ENCODE results near the gene GJC2.
"Not testable (repeated sequence)": the region's sequence is repeated elsewhere in the genome, so short reads cannot be mapped to it uniquely, and the experiment has no call there.

The GJC2 gene

DNA sequence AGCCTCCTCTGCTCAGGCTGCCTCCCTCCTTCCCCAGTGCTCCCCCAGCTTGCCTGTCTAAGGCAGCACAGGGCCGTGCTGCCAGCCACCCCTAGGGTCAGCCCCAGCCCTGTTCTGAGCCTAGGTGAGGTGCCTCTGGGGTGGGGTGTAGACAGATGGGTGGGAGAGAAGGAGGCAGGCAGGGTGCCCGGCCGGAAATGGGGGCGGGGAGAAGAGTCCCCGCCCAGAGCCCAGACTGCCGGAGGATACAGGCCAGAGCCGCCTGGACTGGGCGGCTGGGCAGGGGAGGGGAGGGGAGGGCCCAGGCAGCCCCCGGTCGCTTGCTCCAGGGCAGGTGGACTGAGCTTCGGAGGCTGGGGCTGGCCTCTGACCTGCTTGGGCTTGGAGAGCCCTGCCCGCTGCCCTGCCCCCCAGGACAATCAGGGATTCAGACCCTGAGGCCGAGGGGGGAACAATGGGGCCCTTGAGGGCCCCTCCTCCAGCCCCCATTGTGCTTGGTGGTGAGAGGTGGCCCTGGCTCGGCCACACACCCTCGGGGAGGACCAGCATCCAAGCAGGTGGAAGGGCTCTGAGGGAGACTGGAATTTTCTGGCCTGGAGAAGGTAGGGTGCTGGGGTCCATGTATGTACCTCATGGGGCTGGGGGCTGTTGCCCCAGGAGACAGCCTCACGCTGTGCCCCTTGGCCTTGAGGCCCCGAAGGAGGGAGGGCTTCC is at the start of gene GJC2:
GJC2 (plus strand) TSS at position 525 of the 714 bp plus-strand sequence. CDS start 7,829 bp downstream, outside the sequence.
- no peak for DNase-seq (ENCODE audit: low read depth in 3 of 3)

GRCh38 chr1:228100822-228101613 is 48.7 kb upstream of the GJC2 start:
- DNase-seq (ENCODE audit: low read depth in 3 of 3): no peak

- DNase-seq (ENCODE audit: low read depth in 3 of 3): no peak
These were observed 48.1 kb upstream of the GJC2 start for GRCh38 chr1:228101614-228101993.

- no peak for DNase-seq (ENCODE audit: low read depth in 3 of 3)
These were observed 47.5 kb upstream of the GJC2 start for GRCh38 chr1:228101994-228102790.

DNA sequence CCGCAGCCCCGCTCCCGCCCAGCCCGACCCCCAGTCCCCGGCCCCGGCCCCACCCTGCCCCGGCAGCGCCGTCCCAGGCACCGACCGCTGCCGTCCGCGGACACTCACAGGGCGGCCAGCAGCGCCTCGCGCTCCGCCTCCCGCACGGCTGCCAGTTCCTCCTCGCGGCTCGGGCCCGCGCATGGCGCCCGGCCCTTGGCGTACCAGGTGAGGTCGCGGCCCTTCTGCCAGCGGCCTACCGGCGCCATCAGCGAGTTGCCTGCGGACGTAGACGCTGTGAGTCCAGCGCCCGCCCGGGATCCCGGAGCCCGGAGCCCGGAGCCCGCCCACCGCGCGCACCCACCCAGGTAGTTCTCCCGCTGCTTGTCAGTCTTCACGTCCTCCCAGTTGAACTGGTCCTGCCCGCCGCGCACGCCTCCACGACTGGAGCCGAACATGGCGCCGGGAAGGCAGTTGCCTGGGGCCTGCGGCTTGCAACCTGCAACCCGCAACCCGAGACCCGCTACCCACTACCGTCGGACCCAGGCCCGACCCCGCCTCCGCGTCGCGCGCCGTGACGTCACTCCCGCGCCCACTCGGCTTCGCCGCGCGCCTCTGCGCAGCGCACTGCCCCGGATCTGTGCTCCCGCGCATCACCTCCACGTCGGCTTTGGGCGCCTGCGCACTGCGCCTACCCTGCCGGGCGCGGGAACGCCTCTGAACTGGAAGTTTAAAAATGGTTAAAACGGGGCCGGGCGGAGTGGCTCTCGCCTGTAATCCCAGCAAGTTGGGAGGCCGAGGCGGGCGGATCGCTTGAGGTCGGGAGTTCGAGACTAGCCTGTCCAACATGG is 46.7 kb upstream of the GJC2 start, which contains the start of gene C1orf35:
C1orf35 (minus strand) TSS at position 535 of the 830 bp plus-strand sequence; CDS start at position 437, 98 bp downstream.
- DNase-seq (ENCODE audit: low read depth in 3 of 3): peak; percentile 90 to 92 (median 91)

DNA sequence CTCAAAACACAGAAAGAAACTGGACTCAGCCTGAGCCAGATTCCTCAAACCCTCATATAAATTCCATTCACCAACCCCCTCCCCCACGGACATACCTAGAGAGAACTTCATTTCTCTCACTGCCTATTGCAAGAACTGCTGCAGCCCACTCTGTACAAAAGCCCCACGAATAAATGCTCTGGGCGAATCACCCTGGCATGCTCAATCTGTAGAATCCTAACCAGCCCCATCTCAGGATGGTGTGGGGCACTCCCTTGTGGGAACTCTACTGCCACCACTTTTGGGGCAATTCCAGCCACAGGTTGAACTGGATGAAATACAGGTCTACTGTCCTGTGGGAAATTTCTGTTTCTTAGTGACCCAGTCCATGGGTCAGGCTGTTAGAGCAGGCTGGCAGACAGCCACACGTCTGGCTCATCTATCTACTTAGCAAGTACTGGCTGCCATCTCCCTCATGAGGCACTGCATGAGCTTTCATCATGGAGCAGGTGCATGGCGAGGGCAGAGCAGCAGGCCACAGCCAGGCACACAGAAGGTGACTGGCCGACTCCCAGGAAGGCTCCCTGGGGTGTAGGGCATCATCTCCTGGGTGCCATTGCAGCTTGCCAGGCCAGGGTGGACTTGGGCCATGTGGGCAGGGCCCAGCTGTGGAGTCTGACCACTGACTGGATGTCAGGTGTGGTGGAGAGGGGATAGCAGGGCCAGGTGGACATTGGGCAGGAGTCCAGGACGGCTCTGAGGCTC is 45.0 kb upstream of the GJC2 start:
- DNase-seq (ENCODE audit: low read depth in 3 of 3): no peak

DNA sequence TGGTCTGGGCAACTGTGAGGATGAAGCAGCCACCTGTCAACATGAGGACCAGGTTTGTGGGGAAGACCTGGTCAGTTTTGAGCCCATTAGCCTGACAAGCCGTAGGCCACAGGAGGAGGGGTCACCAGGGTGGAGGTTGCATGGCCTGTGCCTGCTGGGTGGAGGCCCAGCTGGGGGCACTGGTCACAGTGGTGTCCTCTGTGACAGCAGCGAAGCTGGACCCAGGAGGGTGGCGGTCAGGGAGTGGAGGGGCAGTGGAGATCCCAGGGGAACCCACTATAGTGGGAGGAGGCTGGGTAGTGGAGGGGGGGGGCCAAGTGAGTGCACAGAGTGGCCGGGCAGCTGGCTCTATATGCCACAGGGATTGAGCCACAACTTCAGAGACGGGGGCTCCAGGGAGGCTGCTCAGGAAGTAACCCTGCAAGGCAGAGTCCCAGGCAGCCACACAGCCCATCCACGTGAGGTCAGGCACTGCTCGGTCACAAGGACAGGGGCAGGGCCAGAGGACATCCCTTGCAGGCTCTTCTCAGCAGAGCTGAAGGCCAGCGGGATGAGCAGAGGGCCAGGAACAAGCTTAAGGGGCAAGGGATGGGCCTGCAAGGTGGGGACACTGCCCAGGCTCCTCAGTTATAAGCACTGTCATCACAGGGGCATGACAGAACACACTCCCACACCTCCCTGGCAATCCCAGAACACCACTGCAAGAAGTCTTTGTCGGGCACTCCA is 44.3 kb upstream of the GJC2 start:
- no peak for DNase-seq (ENCODE audit: low read depth in 3 of 3)

GRCh38 chr1:228105996-228106799 is 43.5 kb upstream of the GJC2 start:
- no peak for DNase-seq (ENCODE audit: low read depth in 3 of 3)

DNA sequence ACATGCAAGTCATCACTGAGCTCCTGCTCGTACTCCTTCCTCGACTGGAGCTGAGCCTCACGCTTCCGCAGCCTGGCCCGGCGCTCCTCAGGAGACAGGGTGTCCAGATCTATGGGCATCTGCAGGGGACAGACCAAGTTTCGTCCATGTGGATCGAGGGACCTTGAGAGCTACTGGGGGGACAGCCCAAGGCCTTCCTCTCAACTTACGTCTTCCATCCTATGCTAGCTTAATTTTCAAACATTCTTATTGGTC is 43.0 kb upstream of the GJC2 start:
- no peak for DNase-seq (ENCODE audit: low read depth in 3 of 3)

- no peak for DNase-seq (ENCODE audit: low read depth in 3 of 3)
These were observed 42.1 kb upstream of the GJC2 start for GRCh38 chr1:228107636-228108035.

DNA sequence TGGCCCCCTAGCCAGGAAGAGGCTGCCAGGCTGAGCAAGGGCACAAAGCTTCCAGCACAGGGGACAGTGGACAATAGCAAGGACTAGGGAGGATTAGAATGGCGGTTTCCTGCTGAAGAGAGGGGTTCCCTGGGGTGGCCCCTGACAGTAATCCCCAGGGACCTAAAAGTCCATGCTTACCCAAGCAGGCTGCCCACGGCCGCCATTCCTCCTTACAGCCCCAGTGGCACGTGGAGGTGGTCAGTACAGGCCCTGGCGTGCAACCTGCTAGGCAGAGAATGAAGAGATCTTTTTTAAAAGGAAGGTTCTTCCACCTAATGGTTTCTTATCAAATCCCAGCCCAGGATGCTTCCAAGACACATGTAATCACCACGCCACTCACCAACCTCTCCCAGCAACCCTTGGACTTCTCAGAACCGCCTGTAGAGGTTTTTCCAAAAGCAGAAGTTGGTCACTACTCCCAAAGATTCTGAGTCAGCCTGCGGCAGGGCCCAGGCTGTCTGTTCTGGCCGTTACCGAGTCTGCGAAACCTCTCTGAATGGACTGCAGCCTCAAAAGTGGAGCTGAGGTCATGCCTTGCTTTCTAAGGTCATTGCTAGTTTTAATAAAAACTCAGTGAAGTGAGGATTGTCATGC is 41.6 kb upstream of the GJC2 start:
- DNase-seq (ENCODE audit: low read depth in 3 of 3): no peak

DNA sequence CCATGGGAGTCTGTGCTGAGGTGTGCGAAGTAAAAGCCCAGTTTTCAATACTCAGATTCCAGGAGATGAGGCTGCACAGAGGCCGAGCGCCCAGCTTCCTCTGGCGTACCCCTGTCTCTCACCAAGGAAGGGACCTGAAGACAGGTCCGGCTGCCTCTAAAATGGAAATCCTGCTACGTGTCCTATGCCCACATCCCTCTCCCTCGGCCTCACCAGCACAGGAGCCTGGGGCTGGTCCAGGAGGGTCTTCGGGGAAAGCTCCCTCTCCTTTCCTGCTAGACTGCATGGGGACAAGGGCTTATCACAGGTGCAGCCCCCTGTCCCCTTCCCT is 41.0 kb upstream of the GJC2 start:
- no peak for DNase-seq (ENCODE audit: low read depth in 3 of 3)

DNA sequence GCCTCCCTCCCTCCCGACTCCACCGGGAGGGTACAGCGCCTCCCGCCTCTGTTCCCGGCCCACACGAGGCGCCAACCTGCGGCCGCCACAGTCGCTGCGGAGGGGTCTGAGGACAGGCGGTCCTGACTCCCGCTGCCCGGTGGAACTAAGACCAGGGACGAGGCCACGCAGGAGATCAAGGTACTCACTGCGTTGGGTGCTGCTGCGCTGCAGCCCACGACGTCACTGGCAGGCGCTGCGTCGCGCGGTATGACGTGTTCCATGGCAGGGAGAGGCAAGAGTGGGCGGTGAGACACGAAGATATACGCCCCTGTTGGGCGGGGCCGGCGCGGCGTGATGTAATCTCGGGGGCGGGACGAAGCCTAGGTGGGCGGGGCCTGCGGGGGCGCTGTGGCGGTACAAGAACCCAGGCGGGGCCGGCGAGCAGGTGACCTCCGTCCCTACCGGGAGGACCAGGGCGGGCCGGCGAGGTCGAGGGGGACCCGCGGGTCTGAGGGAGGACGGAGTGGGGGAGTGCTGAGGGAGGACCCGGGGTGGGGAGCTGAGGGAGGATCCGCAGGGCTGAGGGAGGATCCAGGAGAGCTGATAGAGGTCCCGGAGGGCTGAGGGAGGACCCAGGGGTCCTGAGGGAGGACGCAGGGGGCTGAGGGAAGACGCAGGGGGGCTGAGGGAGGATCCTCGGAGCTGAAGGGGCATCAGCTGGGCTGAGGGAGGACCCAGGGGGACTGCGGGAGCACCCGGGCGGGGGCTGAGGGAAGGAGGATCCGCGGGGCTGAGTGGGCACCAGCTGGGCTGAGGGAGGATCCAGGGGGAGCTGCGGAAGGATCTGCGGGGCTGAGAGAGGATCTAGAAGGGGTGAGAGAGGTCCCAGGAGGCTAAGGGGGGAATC is 40.4 kb upstream of the GJC2 start, which contains the start of gene MRPL55:
MRPL55 (minus strand) TSS at position 227 of the 889 bp plus-strand sequence. CDS start 1,039 bp downstream, outside the sequence.
- peak; percentile 97 to 99 (median 98) for DNase-seq (ENCODE audit: low read depth in 3 of 3)

DNA sequence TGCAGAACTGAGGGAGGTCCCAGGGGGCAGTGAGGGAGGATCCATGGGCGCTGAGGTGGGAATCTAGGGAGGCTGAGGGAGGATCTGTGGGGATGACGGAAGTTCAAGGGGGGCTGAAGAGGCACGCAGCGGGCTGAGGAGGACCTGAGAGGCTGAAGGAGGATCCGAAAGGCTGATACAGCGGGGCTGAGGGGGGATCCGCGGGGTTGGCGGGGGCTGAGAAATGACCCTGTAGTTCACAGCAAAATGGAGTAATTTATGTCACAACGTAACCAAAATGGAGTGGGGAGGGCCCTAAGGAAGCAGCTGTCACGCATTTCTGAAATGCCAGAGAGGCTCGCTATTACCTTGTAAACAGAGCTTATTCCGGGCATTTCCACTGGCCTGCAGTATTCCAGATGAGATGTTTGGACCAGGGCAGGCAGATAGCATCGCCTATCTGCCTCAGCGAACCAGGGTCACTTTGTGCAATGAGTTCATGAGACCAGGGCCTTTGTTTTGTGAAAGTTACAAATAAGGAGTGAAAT is 39.7 kb upstream of the GJC2 start:
- DNase-seq (ENCODE audit: low read depth in 3 of 3): no peak

- no peak for DNase-seq (ENCODE audit: low read depth in 3 of 3)
These were observed 39.2 kb upstream of the GJC2 start for GRCh38 chr1:228110556-228110955.

GRCh38 chr1:228111315-228111714 is 38.4 kb upstream of the GJC2 start:
- not testable (repeated sequence) for DNase-seq (ENCODE audit: low read depth in 3 of 3)

GRCh38 chr1:228112167-228112566 is 37.6 kb upstream of the GJC2 start:
- DNase-seq (ENCODE audit: low read depth in 3 of 3): no peak

- no peak for DNase-seq (ENCODE audit: low read depth in 3 of 3)
These were observed 37.1 kb upstream of the GJC2 start for GRCh38 chr1:228112617-228113016.

All from stimulated activated CD4-positive, alpha-beta T cell treated with anti-CD3 and anti-CD28 coated beads, TNF-alpha, amount 100 ng/mL, for 4 hours (primary cell).